Adrenal gland (tissue), 5 donors: Measurements from ENCODE around the gene THRB.

Experiments used
- CTCF ChIP-seq, 6 experiments: fragments of 450-650 bp in 4 of 6; fragments of 200-600 bp in 2 of 6; sonication (generic) in 1 of 6; IDR thresholded peaks; 1 replicate in 5 of 6; 2 replicates in 1 of 6; pipeline versions ENCODE4 v1.5.1 to v1.8.0; 2016 to 2021; ENCODE audit warnings: antibody characterized with exemption in 6 of 6, mild to moderate bottlenecking in 2 of 6, moderate library complexity in 1 of 6
- POLR2A ChIP-seq, 2 donors: fragments of 450-650 bp; IDR thresholded peaks; one replicate each; pipeline ENCODE4 v1.6.1; 2017; ENCODE audit warnings: antibody characterized with exemption in 2 of 2, mild to moderate bottlenecking in 2 of 2, moderate library complexity in 1 of 2
- donor health status: DM: no; HTN: no; CAD: no.

- no peak for TF ChIP-seq CTCF (IDR thresholded peaks at IDR 0.05)
- no peak for TF ChIP-seq POLR2A (IDR thresholded peaks at IDR 0.05)
Observed at GRCh38 chr3:24111711-24112110, 382.9 kb downstream of the THRB start.
